WERI-Rb-1 (cell line): ENCODE results near the gene LSAMP.

Source experiments
- DNase-seq: peaks from one replicate; pipeline ENCODE4 v3.0.0-alpha.2; 2020
- H3K27ac ChIP-seq: fragments of 250-450 bp; sonication (Bioruptor Pico); 2 replicates; pipeline ENCODE4 v1.5.1; 2020; ENCODE audit warnings: mild to moderate bottlenecking, moderate library complexity
- H3K27me3 ChIP-seq: fragments of 250-450 bp; sonication (Bioruptor Pico); 2 replicates; pipeline ENCODE4 v1.5.1; 2021; ENCODE audit warnings: mild to moderate bottlenecking, low read depth, moderate library complexity; ENCODE audit not compliant: insufficient read depth, severe bottlenecking
- H3K36me3 ChIP-seq: fragments of 250-450 bp; sonication (Bioruptor Pico); 2 replicates; pipeline ENCODE4 v1.5.1; 2020; ENCODE audit warnings: mild to moderate bottlenecking, moderate library complexity
- H3K4me3 ChIP-seq: 2 replicates; pipeline ENCODE4 v1.5.1; 2011; ENCODE audit warnings: low read depth, mild to moderate bottlenecking, control low read depth, low read length
- H3K9me3 ChIP-seq: fragments of 250-450 bp; sonication (Bioruptor Pico); 2 replicates; pipeline ENCODE4 v1.5.1; 2021; ENCODE audit warnings: mild to moderate bottlenecking, moderate library complexity; ENCODE audit not compliant: severe bottlenecking
- CTCF ChIP-seq: IDR thresholded peaks from 2 replicates; pipeline ENCODE4 v1.5.1; 2011; ENCODE audit warnings: low read depth, mild to moderate bottlenecking, control low read depth, inconsistent platforms, low read length

The LSAMP gene

DNA sequence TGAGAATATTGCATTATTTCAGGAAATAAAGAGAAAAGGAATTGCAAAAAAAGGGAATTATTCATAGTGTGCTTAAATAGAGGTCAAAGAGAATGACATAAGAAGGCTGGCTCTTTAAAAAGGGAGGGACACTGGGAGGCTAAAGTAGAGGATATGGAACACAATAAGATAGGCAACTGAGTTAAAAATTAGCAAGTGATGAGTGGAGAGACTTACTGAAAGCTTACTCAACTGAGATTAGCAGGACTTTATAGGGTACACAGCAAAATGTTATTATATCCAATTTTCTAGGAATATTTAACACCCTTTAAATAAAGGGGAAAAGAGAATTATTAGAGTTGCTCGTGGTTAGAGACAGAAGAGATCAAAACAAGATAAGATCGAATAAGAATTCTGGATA is 375.2 kb downstream of the LSAMP start:
- Histone ChIP-seq H3K4me3 (no peak overlapping the region), H3K9me3 (no peaks in the 10 kb centered on the region), H3K27me3 (peaks cover 28% of the 10 kb centered on the region), H3K27ac (no peak overlapping the region), H3K36me3 (no peaks in the 10 kb centered on the region)
- no peak for DNase-seq
- no peak for TF ChIP-seq CTCF

- Histone ChIP-seq H3K9me3 (no peaks in the 10 kb centered on the region), H3K27ac (no peak overlapping the region), H3K4me3 (no peak overlapping the region), H3K36me3 (no peaks in the 10 kb centered on the region), H3K27me3 (peaks cover 28% of the 10 kb centered on the region)
- no peak for DNase-seq
- TF ChIP-seq CTCF, result no peak
These were observed 376.3 kb downstream of the LSAMP start for GRCh38 chr3:116069024-116069423.

GRCh38 chr3:116067326-116067725 is 378.0 kb downstream of the LSAMP start:
- Histone ChIP-seq H3K27ac (no peak overlapping the region), H3K27me3 (peaks cover 31% of the 10 kb centered on the region), H3K9me3 (no peaks in the 10 kb centered on the region), H3K36me3 (no peaks in the 10 kb centered on the region), H3K4me3 (no peak overlapping the region)
- TF ChIP-seq CTCF, result no peak
- no peak for DNase-seq

DNA sequence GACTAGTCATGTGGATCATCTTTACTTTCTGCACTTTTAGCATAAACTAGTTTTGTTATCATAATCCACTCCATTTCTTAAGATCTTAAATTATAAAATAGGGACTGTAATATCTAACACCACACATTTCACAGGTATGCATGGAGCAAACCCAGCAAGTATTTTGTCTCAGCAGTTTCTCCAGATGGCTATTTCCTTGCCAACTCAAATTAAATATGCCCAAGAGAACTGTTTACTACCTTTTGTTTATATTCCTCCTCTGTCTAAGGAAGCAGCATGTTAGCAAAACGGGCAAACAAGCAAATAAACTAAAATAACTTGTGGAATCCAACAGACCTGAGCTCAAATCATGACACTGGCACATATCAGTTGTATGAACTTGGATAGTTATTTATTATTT is 379.8 kb downstream of the LSAMP start:
- no peaks in the 10 kb centered on the region for H3K36me3 ChIP-seq
- no peak for DNase-seq
- H3K27ac ChIP-seq, result no peak overlapping the region
- H3K9me3 ChIP-seq, result no peaks in the 10 kb centered on the region
- H3K4me3 ChIP-seq, result no peak overlapping the region
- H3K27me3 ChIP-seq, result peaks cover 40% of the 10 kb centered on the region
- no peak for TF ChIP-seq CTCF

DNA sequence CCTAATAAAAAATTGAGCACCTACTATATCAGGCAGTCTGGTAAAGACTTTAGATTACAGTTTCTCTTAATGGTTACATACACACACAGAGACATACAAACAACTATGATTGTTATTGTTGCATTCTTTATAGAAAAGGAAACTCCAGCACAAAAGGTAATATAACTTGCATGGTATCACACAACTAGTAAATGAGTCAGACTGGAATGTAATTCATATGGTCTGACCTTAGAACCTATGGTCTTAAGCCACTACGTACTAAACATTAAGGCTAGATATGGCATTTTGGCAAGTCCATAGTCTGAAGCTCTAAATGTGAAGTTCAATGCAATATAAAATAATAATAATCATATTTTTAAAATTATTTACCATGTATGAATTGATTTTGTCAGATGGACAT is 380.6 kb downstream of the LSAMP start:
- no peak for DNase-seq
- TF ChIP-seq CTCF, result no peak

GRCh38 chr3:116059421-116060096 is 385.7 kb downstream of the LSAMP start:
- H3K9me3 ChIP-seq, result no peaks in the 10 kb centered on the region
- DNase-seq, result no peak
- H3K36me3 ChIP-seq, result no peaks in the 10 kb centered on the region
- peaks cover 16% of the 10 kb centered on the region for H3K27me3 ChIP-seq
- no peak overlapping the region for H3K27ac ChIP-seq
- H3K4me3 ChIP-seq, result no peak overlapping the region
- TF ChIP-seq CTCF, result no peak

More for the DNA sequence above, 380.6 kb downstream of the LSAMP start:
- H3K9me3 ChIP-seq, result no peaks in the 10 kb centered on the region
- H3K27me3 ChIP-seq, result peaks cover 36% of the 10 kb centered on the region
- H3K4me3 ChIP-seq, result no peak overlapping the region
- no peak overlapping the region for H3K27ac ChIP-seq
- no peaks in the 10 kb centered on the region for H3K36me3 ChIP-seq
